Measurements from ENCODE around the gene PDS5A. TPM values are rescaled to one million over a fixed set of nuclear protein-coding genes. Genes with fewer than 3 reads are reported as not detected.
A peak's percentile ranks its signal among the peaks of the same experiment; 100 is the strongest.

The PDS5A gene
- total and polyA plus RNA-seq, 2 of the 13 experiments (the other 11 are each of a cell fraction or from before 2014, with no cell fraction given) = 31.8 to 57.0 TPM

- TF ChIP-seq ZBTB42 (CRISPR knock-in tag; IDR thresholded peaks at IDR 0.05) (0 out of 2 replicates have a peak, but pooled peaks have one; percentile 33), KMT2B (CRISPR knock-in tag; IDR thresholded peaks at IDR 0.05) (0 out of 2 replicates have a peak, but pooled peaks have one; percentile 22), CENPT (CRISPR knock-in tag; IDR thresholded peaks at IDR 0.05; ENCODE audit: low read depth) (no peak), ZBTB43 (CRISPR knock-in tag; conservative IDR thresholded peaks at IDR 0.05) (no peak; the same call in 1 of the 2 replicates), SPEN (CRISPR knock-in tag; IDR thresholded peaks at IDR 0.05; ENCODE audit: low read depth) (no peak), HMGXB4 (CRISPR knock-in tag; IDR thresholded peaks at IDR 0.05; ENCODE audit: borderline replicate concordance in 1 of 2, low read depth in 1 of 2) (peak in 1 of 2 experiments; percentile 83; a peak in 2 of 4 replicates), MEIS2 (CRISPR knock-in tag; IDR thresholded peaks at IDR 0.05) (peak; percentile 25; the same call in 1 of the 2 replicates), ZNF484 (CRISPR knock-in tag; IDR thresholded peaks at IDR 0.05; ENCODE audit: borderline replicate concordance, low read depth) (no peak), SMC3 (IDR thresholded peaks at IDR 0.05; ENCODE audit: low read length) (0 out of 2 replicates have a peak, but pooled peaks have one; percentile 20), ZNF710 (CRISPR knock-in tag; IDR thresholded peaks at IDR 0.05; ENCODE audit: borderline replicate concordance) (no peak), ZNF605 (CRISPR knock-in tag; IDR thresholded peaks at IDR 0.05) (peak; percentile 84), ZEB1 (IDR thresholded peaks at IDR 0.05; ENCODE audit: insufficient replicate concordance, low read depth) (no peak), TEAD3 (CRISPR knock-in tag; optimal IDR thresholded peaks at IDR 0.05; ENCODE audit: borderline replicate concordance) (peak; percentile 57), BCLAF1 (IDR thresholded peaks at IDR 0.05) (no peak), SP4 (CRISPR knock-in tag; IDR thresholded peaks at IDR 0.05) (0 out of 2 replicates have a peak, but pooled peaks have one; percentile 41), MXD4 (CRISPR knock-in tag; IDR thresholded peaks at IDR 0.05) (peak; percentile 37; the same call in 1 of the 2 replicates), SIN3A (IDR thresholded peaks at IDR 0.05; ENCODE audit: borderline replicate concordance, low read depth, low read length) (peak; percentile 1; the same call in 1 of the 2 replicates), HOMEZ (CRISPR knock-in tag; IDR thresholded peaks at IDR 0.05; ENCODE audit: low read depth) (0 out of 2 replicates have a peak, but pooled peaks have one; percentile 46)
Observed at GRCh38 chr4:39976141-39976944, 1.4 kb downstream of the PDS5A start (continued).

All from HepG2 (cell line).